K562 treated with DMSO at 1 percent for 4 hours (cell line): ENCODE data around the gene G3BP2. TPM values are rescaled to one million over a fixed set of nuclear protein-coding genes. Genes with fewer than 3 reads are reported as not detected.

Source experiments
- total RNA-seq: library from RNA; unstranded; fragments of 300-600 nt; gene quantifications from 2 replicates; pipeline ENCODE4 v1.2.3, GENCODE V29; 2022; ENCODE audit not compliant: insufficient read depth

Gene G3BP2
- 61.5 and 83.3 TPM in 2 replicates for total RNA-seq

GRCh38 chr4:75673027-75673958, at the start of gene G3BP2:
TSS of gene G3BP2 (minus strand) at chr4:75673411. CDS start at chr4:75662025, 11,386 bp downstream.

GRCh38 chr4:75630174-75630936, 42.9 kb downstream of the G3BP2 start, which contains the start of gene CDKL2:
TSS of gene CDKL2 (minus strand) at chr4:75630528. CDS start at chr4:75625988, 4,540 bp downstream.

Other genes with a start within 250 kb of the G3BP2 start
- gene RCHY1, start 159.0 kb downstream of the G3BP2 start, total RNA-seq: 26.7 and 32.4 TPM in 2 replicates
- 5.7 and 6.4 TPM in 2 replicates for gene THAP6, start 158.9 kb downstream of the G3BP2 start, total RNA-seq
- not detected in 2 replicates for gene ODAPH, start 117.3 kb downstream of the G3BP2 start, total RNA-seq
- not detected in 2 replicates for gene CDKL2, start 42.9 kb downstream of the G3BP2 start, total RNA-seq
- gene USO1, start 51.2 kb upstream of the G3BP2 start, total RNA-seq: 50.5 and 60.1 TPM in 2 replicates
- gene PPEF2, start 229.0 kb upstream of the G3BP2 start, total RNA-seq: not detected in 2 replicates